SW 1271 (cell line): ENCODE results near the gene GZMH.
A peak's percentile ranks its signal among the peaks of the same experiment; 100 is the strongest.
"Not testable (repeated sequence)": the region's sequence is repeated elsewhere in the genome, so short reads cannot be mapped to it uniquely, and the experiment has no call there.

Experiments used
- DNase-seq, 2 experiments: peaks; one replicate each; lab custom pipeline; 2025; lab: John Stamatoyannopoulos, UW

Gene GZMH

DNA sequence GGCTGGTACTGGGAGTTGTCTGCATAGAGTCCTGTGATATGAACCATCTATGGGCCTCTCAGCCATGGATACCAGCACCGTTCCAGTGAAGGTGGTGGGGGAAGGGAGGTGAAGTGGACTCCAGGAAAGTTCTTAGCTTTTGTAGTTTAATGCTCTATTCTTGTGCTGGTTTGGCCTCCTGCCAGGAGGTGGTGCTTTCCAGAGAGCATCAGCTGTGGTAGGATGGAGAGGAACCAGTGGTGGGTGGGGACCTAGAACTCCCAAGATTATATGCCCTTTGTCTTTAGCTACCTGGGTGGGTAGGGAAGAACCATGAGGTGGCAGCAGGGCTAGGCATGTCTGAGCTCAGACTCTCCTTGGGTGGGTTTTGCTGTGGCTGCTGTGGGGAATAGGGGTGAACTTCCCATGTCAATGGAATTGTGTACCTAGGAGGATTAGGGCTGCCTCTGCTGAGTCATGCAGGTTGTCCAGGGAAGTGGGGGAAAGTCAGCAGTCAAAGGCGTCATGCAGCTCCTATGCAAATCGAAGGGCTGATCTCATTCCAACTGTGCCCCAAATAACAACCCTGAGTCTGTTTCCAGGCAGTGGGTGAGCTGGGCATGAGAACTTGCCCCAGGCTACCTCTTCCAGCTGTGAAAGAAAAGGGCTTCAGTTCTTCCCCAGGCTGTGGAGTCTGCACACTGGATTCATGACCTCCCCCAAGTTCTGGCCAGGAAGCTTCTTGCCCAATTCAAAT, 14.2 kb downstream of the GZMH start:
- no peak for DNase-seq

DNA sequence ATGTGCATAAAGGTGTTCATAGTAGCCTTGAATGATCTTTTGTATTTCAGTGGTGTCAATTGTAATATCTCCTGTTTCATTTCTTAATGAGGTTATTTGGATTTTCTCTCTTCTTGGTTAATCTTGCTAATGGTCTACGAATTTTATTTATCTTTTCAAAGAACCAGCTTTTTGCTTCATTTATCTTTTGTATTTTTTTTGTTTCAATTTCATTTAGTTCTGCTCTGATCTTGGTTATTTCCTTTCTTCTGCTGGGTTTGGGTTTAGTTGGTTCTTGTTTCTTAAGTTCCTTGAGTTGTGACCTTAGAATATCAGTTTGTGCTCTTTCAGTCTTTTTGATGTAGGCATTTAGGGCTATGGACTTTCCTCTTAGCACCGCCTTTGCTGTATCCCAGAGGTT, 18.5 kb downstream of the GZMH start:
- not testable (repeated sequence) for DNase-seq

DNA sequence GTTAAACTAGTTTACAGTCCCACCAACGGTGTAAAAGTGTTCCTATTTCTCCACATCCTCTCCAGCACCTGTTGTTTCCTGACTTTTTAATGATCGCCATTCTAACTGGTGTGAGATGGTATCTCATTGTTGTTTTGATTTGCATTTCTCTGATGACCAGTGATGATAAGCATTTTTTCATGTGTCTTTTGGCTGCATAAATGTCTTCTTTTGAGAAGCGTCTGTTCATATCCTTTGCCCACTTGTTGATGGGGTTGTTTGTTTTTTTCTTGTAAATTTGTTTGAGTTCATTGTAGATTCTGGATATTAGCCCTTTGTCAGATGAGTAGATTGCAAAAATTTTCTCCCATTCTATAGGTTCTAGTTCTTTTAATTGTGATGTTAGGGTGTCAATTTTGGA, 25.1 kb downstream of the GZMH start:
- not testable (repeated sequence) for DNase-seq

DNA sequence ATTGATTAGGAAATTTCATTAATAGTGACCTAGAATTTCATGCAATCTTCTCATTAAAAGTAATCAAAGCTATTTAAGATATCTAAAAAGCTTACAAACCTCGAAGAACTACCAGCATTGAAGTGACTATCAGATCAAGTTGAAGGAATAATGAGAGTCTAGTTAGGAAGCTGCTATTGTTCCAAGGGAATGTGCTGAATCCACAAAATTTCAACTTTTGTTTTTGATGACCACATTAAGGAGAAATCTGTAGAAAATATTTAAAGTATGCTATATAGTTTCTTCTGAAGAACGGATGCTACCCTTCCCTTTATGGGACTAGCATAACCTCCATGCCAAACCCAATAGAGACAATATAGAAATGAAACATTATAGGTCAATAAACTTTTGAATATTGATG, 30.9 kb downstream of the GZMH start:
- no peak for DNase-seq

DNA sequence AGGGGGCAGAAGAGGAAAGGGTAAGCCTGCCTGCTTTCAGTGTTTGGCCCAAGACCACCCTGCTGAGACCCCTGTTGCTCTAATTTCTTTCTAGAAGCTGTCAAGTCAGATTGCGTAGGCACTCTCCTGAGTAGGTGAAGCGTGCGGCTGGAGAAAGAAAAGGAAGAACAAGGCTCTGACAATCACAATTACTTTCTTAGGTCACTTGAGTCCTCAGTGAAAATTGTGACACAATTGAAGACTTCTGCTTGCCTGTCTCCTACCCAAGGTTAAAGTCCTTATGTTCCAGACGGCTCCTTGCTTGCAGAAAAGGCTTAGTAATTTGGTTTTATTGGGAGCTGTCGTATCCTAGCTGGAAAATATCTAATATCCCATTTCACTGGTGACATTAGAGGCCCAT, 32.7 kb downstream of the GZMH start:
- DNase-seq, result no peak

DNA sequence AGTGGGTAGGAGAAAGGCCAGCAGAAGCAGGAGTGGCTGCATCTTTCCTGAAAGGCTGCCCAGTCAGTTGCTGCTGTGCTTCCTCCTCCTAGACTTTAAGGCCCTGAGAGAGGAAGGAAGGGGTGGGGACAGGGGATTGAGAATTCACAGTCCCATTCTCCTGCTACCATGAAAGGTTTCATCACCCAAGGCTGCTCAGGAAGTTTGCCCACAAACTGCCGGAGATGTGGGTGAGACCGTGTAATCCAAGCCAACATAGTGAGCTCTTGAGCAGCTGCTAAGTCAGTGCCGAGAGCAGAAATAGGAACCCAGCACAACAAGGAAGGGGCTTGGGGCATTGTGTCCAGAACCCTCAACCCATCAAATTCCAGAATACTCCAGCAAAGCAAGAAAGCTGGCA, 33.3 kb downstream of the GZMH start, which contains the start of gene CTSG:
CTSG (minus strand) TSS at position 69 of the 400 bp plus-strand sequence; CDS start at position 42, 27 bp downstream.
- DNase-seq, result no peak

DNA sequence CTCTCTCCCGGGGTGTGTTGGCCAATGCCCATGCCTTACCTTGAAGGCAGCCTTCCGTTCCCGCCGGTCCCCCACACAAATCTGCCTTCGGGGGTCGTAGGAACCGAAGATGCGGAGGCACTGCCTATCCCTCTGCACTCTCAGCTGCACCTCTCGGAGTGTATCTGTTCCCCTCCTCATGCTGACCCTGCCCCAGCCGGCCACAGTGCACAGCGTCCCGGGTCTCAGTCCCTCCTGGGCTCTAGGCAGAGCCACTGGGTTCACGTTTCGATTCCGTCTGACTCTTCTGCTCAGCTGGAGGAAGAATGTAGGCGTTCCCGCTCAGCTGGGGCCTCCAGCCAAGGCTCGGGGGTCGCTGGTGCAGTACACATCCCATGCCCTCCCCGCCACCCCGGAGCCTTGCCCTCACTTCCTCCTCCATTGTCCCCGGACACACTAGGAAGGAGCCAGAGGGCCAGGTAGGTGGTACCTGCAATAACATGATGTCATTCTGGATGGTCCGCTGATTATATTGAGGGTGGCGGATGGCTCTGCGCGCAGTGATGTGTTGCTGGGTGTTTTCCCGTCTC, 35.2 kb downstream of the GZMH start:
- no peak for DNase-seq

DNA sequence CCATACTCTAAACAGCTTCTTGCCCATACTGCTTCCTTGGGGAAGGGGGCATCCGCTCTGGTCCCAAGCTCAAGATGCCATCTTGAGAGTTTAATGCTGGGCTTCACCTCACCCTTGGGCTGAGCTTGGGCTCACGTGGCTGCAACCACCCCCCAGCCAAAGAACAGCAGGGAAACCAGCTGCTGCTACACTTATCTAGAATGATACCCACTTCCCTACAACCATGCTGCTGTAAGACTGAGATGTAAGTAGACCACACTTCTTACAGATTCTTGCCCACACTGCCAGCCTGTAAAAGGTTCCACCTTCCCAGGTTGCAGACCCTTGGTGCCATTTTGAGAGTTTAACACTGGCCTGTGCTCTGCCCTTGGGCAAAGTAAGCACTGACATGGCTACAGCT, 43.2 kb downstream of the GZMH start:
- no peak for DNase-seq

DNA sequence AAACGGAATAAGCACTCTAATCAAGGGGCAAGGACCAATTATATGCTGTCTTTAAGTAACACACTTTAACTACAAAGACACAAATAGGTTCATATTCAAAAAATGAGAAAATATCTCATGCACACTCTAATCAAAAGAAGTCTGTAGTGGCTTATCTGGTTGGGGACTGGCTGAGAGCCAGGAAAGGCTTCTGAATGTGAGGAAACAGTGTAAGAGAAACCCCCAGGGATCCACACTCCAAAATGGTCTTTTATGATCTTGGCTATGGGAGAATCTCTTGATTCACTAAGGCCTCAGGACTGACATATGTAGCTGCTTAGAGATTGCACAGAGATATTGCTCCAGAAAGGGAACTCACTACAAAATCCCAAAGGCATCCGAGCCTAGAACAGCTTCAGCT, 43.7 kb downstream of the GZMH start:
- DNase-seq, result no peak

DNA sequence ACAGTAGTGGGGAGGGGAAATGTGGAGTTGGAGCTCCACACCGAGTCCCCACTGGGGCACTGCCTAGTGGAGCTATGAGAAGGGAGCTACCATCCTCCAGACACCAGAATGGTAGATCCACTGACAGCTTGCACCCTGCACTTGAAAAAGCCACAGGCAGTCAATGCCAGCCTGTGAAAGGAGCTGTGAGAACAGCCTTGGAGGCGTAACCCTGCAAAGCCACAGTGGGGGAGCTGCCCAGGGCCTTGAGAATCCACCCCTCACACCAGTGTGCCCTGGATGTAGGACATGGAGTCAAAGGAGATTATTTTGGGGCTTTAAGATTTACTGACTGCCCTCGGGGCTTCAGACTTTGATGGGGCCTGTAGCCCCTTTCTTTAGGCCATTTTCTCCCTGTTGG, 46.0 kb downstream of the GZMH start:
- DNase-seq, result no peak

DNA sequence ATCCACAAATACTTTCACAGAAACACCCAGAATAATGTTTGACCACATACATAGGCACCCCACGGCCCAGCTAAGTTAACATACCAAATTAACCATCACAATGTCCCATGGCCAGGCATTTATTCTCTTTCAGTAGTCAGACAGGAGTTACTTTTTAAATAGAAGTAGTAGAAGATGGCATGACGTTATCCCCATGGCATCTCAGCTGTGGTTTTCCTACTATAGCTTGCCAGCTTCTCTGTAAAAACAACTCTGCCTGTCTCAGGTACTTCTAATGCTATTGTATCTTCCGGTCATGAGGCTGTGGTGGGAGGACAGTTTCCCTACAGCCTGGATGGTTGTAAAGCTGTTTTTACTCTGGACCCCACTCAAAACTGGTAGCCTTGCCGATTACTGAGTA, 52.7 kb downstream of the GZMH start:
- peak in 1 of 2 experiments; percentile 26 for DNase-seq
